Cardiac muscle cell (in vitro differentiated cells and primary cell): ENCODE data around the gene CUL2. TPM values are rescaled to one million over a fixed set of nuclear protein-coding genes. Genes with fewer than 3 reads are reported as not detected.
A peak's percentile ranks its signal among the peaks of the same experiment; 100 is the strongest.
"Not testable (repeated sequence)": the region's sequence is repeated elsewhere in the genome, so short reads cannot be mapped to it uniquely, and the experiment has no call there.

ENCODE experiments used
- DNase-seq, 2 donors: peaks; one replicate each; pipeline versions ENCODE4 v3.0.0 to v3.0.0-alpha.2; 2010 to 2017; ENCODE audit warnings: low read depth in 1 of 2, low spot score in 1 of 2
- H3K27ac ChIP-seq: fragments of 200-600 bp; sonication (generic); 2 replicates; pipeline ENCODE4 v1.5.1; 2016
- H3K27me3 ChIP-seq: fragments of 200-600 bp; sonication (generic); 2 replicates; pipeline ENCODE4 v1.6.0; 2016; ENCODE audit warnings: control low read depth
- H3K36me3 ChIP-seq: fragments of 200-600 bp; sonication (generic); 2 replicates; pipeline ENCODE4 v1.5.1; 2016; ENCODE audit warnings: control low read depth
- H3K4me1 ChIP-seq: fragments of 200-600 bp; sonication (generic); 2 replicates; pipeline ENCODE4 v1.8.1; 2017; ENCODE audit warnings: low read depth, mild to moderate bottlenecking, mixed run types
- H3K4me3 ChIP-seq: fragments of 200-600 bp; sonication (generic); 2 replicates; pipeline ENCODE4 v1.5.1; 2016; ENCODE audit warnings: mild to moderate bottlenecking
- H3K9me3 ChIP-seq: fragments of 200-600 bp; sonication (generic); 2 replicates; pipeline ENCODE4 v1.5.1; 2017; ENCODE audit warnings: low read depth, mild to moderate bottlenecking, control low read depth
- polyA plus RNA-seq: library from polyadenylated mRNA; unstranded; fragments of >200 nt; fragmentation: Nextera tagmentation; extraction: Ambion mirVana; gene quantifications from 2 replicates; pipeline ENCODE4 v1.2.1, GENCODE V29; 2016
- total RNA-seq: library from RNA; depleted of rRNA; stranded (reverse); fragments of >200 nt; gene quantifications from 2 replicates; pipeline ENCODE4 v1.2.3, GENCODE V29; 2016
- TF ChIP-seq, protein P1 (sequence below): IDR thresholded peaks from 2 replicates; pipeline ENCODE4 v1.5.1; 2012; ENCODE audit warnings: low read depth, mild to moderate bottlenecking, low read length

CUL2 gene
- total and polyA plus RNA-seq, 2 experiments from 2014 or later: 19.2 to 48.7 TPM

DNA sequence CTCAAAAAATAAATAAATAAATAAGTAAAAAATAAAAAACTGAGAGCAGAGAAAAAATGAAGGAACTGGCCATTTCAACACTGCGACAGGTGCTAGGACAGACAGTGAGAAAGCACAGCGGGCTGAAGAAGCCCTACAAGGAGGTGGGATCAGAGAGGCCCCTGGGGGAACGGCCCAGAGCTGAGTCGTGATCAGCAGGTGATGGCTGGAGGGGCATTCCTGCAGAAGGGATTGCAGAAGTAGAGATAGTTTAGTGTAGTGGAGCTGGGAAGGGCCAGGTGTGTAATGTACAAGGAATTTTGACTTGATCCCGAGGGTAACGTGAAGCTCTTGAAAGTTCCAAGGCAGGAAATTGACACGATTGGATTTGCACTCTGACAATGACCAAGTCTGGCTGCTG, 112.1 kb downstream of the CUL2 start:
- DNase-seq: no peak
- no peaks in the 10 kb centered on the region for H3K9me3 ChIP-seq
- no peak overlapping the region for H3K27ac ChIP-seq
- no peaks in the 10 kb centered on the region for H3K4me1 ChIP-seq
- no peak overlapping the region for H3K4me3 ChIP-seq
- TF ChIP-seq, protein P1, sequence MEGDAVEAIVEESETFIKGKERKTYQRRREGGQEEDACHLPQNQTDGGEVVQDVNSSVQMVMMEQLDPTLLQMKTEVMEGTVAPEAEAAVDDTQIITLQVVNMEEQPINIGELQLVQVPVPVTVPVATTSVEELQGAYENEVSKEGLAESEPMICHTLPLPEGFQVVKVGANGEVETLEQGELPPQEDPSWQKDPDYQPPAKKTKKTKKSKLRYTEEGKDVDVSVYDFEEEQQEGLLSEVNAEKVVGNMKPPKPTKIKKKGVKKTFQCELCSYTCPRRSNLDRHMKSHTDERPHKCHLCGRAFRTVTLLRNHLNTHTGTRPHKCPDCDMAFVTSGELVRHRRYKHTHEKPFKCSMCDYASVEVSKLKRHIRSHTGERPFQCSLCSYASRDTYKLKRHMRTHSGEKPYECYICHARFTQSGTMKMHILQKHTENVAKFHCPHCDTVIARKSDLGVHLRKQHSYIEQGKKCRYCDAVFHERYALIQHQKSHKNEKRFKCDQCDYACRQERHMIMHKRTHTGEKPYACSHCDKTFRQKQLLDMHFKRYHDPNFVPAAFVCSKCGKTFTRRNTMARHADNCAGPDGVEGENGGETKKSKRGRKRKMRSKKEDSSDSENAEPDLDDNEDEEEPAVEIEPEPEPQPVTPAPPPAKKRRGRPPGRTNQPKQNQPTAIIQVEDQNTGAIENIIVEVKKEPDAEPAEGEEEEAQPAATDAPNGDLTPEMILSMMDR: no peak
- no peaks in the 10 kb centered on the region for H3K36me3 ChIP-seq
- H3K27me3 ChIP-seq: no peaks in the 10 kb centered on the region

DNA sequence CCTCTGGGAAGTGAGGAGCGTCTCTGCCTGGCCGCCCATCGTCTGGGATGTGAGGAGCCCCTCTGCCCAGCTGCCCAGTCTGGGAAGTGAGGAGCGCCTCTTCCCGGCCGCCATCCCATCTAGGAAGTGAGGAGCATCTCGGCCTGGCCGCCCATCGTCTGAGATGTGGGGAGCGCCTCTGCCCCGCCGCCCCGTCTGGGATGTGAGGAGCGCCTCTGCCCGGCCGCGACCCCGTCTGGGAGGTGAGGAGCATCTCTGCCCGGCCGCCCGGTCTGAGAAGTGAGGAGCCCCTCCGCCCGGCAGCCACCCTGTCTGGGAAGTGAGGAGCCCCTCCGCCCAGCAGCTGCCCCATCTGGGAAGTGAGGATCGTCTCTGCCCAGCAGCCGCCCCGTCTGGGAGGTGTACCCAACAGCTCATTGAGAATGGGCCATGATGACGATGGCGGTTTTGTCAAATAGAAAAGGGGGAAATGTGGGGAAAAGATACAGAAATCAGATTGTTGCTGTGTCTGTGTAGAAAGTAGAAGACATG, 113.7 kb downstream of the CUL2 start:
- H3K4me1 ChIP-seq, H3K4me3 ChIP-seq, H3K27ac ChIP-seq, DNase-seq, H3K27me3 ChIP-seq, H3K9me3 ChIP-seq, H3K36me3 ChIP-seq: not testable (repeated sequence)

DNA sequence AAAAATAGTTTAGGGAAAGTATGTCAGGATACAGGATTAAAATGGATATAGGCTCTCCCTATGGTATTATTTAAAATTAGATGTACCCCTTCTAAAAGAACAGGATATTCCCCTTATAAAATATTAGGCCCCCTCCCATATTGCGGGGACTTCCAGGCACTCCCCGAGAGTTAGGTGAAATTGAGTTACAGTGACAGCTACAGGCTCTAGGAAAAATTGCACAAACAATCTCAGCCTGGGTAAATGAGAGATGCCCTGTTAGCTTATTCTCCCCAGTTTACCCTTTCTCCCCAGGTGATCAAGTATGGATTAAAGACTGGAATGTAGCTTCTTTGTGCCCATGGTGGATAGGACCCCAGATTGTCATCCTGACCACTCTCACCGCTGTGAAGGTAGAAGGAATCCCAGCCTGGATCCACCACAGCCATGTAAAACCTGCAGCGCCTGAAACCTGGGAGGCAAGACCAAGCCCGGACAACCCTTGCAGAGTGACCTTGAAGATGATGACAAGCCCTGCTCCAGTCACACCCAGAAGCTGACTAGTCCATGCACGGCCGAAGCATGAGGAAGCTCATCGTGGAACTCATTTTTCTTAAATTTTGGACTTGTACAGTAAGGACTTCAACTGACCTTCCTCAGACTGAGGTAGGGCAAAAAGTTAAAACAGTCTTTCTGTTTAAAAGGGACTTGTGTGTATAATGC, 115.6 kb downstream of the CUL2 start:
- H3K9me3 ChIP-seq, H3K4me1 ChIP-seq, H3K27me3 ChIP-seq, H3K36me3 ChIP-seq, H3K4me3 ChIP-seq, DNase-seq, H3K27ac ChIP-seq: not testable (repeated sequence)
- TF ChIP-seq, protein P1: peak; percentile 9

DNA sequence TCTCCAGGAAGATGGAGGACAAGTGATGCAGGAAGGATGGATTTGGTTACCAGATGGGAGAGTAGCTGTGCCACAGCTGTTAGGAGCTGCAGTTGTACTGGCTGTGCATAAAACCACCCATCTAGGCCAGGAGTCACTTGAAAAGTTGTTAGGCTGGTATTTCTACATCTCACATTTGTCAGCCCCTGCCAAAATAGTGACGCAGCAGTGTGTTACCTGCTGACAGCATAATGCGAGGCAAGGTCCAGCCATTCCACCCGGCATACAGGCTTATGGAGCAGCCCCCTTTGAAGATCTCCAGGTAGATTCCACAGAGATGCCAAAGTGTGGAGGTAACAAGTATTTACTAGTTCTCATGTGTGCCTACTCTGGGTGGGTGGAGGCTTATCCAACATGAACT, 116.4 kb downstream of the CUL2 start:
- H3K36me3 ChIP-seq, H3K4me1 ChIP-seq, H3K9me3 ChIP-seq, H3K27me3 ChIP-seq, H3K27ac ChIP-seq, H3K4me3 ChIP-seq, DNase-seq: not testable (repeated sequence)

DNA sequence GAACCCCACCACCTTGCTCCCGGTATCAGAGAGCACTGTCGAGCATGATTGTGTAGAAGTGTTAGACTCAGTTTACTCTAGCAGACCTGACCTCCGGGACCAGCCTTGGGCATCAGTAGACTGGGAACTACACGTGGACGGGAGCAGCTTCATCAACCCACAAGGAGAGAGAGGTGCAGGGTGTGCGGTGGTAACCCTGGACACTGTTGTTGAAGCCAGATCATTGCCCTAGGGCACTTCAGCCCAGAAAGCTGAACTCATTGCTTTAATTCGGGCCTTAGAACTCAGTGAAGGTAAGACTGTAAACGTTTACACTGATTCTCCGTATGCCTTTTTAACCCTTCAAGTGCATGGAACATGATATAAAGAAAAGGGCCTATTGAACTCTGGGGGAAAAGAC, 117.0 kb downstream of the CUL2 start:
- not testable (repeated sequence) for H3K27ac ChIP-seq, H3K4me1 ChIP-seq, H3K36me3 ChIP-seq, DNase-seq, H3K4me3 ChIP-seq, H3K27me3 ChIP-seq, H3K9me3 ChIP-seq

DNA sequence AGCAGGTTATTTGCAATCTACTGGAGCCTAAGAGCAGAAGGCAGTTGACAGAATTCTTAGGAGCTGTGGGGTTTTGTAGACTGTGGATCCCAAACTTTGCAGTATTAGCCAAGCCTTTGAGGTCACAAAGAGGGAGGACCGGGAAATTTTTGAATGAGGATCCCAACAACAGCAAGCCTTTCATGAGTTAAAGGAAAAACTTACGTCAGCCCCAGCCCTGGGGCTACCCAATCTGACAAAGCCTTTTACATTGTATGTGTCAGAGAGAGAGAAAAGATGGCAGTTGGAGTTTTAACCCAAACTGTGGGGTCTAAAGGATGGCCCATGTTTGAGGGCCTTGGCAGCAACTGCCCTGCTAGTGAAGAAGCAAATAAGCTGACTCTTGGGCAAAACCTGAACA, 117.5 kb downstream of the CUL2 start:
- DNase-seq, H3K4me1 ChIP-seq, H3K9me3 ChIP-seq, H3K36me3 ChIP-seq, H3K27me3 ChIP-seq, H3K27ac ChIP-seq, H3K4me3 ChIP-seq: not testable (repeated sequence)

DNA sequence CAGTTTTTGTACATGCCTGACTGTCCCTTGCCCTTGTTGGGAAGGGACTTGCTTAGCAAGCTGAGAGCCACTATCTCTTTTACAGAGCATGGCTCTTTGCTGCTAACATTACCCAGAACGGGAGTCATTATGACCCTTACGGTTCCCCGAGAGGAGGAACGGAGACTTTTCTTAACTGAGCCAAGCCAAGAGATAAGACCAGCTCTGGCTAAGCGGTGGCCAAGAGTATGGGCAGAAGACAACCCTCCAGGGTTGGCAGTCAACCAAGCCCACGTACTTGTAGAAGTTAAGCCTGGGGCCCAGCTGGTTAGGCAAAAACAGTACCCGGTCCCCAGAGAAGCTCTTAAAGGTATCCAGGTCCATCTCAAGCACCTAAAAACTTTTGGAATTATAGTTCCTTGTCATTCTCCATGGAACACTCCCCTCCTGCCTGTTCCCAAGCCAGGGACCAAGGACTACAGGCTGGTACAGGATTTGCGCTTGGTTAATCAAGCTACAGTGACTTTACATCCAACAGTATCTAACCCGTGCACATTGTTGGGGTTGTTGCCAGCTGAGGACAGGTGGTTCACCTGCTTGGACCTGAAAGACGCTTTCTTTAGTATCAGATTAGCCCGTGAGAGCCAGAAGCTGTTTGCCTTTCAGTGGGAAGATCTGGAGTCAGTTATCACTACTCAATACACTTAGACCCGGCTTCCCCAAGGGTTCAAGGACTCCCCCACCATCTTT, 118.4 kb downstream of the CUL2 start:
- not testable (repeated sequence) for H3K4me3 ChIP-seq, H3K9me3 ChIP-seq, H3K27ac ChIP-seq, H3K36me3 ChIP-seq, H3K4me1 ChIP-seq, H3K27me3 ChIP-seq
- DNase-seq: peak in 1 of 2 donors; percentile 74

DNA sequence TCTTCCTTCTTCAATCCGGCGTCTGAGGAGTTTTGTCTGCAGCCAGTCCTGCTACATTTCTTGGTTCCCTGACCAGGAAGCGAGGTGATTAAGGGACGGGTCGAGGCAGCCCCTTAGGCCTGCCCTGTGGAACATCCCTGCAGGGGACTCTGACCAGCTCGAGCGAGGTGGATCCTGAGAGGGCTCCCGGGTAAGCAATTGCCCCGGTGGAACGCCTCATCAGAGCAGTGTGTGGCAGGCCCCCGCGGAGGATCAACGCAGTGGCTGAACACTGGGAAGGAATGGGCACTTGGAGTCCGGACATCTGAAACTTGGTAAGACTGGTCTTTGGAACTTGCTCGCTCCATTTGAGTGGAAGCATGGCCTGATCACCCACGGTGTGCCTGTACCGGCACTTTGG, 121.0 kb downstream of the CUL2 start:
- TF ChIP-seq, protein P1: no peak

More for the DNA sequence above, 121.0 kb downstream of the CUL2 start:
- Histone ChIP-seq H3K4me1 (peaks cover 3% of the 10 kb centered on the region), H3K4me3 (no peak overlapping the region), H3K27ac (no peak overlapping the region), H3K27me3 (no peaks in the 10 kb centered on the region), H3K36me3 (no peaks in the 10 kb centered on the region), H3K9me3 (no peaks in the 10 kb centered on the region)
- DNase-seq: no peak
